Measurements from ENCODE around the gene NFIX. TPM values are rescaled to one million over a fixed set of nuclear protein-coding genes. Genes with fewer than 3 reads are reported as not detected.

The NFIX gene
- total and polyA plus RNA-seq, 9 of the 15 experiments (the other 6 are each of a cell fraction or from before 2014, with no cell fraction given), result 0.28 to 26.8 (median 5.4) TPM

DNA sequence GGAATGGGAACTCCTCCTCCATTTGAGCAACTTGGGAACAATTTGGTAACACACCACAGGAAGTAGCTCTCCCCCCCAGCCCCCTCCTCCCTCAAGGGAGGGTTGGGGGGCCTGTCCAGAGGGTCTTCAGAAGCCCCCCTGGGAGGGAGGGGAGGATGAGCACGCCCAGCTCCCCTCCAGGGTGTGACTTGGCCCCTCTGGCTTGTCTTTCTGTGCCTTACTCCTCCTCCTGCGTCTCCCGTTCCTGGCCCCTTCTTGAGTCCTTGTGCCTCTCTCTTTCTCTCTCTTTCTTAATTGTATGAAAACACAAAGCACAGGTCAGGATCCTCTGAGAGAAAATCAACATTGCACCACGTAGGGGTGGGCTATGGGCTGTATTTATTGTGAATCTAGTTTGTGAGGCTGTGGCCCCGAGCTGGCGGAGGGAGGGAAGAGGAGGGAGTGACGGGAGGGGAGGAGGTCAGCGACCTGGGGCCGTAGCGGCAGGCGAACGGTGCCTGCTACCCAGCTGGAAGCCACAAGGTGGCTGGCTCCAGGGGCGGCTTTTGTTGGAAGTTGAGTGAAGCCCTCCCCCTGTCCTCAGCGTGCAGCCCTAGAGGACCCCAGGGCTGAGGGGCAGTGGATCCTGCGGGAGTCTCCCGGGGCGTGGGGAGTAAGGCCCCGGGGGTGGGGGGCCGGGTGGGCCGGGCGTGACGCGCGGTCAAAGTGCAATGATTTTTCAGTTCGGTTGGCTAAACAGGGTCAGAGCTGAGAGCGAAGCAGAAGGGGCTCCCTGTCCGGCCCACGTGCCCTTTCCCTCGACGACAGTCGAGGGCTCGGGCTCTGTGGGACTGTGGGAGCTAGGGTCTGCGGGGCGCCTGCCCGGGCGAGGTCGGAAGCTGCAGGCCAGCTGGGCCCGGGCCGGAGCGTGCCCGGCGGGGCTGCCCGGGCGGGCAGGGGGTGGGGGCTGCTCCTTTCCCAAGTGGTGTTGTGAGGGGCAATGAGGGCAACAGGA lies 101.0 kb downstream of the NFIX start (continued):
- TF ChIP-seq, protein P1, sequence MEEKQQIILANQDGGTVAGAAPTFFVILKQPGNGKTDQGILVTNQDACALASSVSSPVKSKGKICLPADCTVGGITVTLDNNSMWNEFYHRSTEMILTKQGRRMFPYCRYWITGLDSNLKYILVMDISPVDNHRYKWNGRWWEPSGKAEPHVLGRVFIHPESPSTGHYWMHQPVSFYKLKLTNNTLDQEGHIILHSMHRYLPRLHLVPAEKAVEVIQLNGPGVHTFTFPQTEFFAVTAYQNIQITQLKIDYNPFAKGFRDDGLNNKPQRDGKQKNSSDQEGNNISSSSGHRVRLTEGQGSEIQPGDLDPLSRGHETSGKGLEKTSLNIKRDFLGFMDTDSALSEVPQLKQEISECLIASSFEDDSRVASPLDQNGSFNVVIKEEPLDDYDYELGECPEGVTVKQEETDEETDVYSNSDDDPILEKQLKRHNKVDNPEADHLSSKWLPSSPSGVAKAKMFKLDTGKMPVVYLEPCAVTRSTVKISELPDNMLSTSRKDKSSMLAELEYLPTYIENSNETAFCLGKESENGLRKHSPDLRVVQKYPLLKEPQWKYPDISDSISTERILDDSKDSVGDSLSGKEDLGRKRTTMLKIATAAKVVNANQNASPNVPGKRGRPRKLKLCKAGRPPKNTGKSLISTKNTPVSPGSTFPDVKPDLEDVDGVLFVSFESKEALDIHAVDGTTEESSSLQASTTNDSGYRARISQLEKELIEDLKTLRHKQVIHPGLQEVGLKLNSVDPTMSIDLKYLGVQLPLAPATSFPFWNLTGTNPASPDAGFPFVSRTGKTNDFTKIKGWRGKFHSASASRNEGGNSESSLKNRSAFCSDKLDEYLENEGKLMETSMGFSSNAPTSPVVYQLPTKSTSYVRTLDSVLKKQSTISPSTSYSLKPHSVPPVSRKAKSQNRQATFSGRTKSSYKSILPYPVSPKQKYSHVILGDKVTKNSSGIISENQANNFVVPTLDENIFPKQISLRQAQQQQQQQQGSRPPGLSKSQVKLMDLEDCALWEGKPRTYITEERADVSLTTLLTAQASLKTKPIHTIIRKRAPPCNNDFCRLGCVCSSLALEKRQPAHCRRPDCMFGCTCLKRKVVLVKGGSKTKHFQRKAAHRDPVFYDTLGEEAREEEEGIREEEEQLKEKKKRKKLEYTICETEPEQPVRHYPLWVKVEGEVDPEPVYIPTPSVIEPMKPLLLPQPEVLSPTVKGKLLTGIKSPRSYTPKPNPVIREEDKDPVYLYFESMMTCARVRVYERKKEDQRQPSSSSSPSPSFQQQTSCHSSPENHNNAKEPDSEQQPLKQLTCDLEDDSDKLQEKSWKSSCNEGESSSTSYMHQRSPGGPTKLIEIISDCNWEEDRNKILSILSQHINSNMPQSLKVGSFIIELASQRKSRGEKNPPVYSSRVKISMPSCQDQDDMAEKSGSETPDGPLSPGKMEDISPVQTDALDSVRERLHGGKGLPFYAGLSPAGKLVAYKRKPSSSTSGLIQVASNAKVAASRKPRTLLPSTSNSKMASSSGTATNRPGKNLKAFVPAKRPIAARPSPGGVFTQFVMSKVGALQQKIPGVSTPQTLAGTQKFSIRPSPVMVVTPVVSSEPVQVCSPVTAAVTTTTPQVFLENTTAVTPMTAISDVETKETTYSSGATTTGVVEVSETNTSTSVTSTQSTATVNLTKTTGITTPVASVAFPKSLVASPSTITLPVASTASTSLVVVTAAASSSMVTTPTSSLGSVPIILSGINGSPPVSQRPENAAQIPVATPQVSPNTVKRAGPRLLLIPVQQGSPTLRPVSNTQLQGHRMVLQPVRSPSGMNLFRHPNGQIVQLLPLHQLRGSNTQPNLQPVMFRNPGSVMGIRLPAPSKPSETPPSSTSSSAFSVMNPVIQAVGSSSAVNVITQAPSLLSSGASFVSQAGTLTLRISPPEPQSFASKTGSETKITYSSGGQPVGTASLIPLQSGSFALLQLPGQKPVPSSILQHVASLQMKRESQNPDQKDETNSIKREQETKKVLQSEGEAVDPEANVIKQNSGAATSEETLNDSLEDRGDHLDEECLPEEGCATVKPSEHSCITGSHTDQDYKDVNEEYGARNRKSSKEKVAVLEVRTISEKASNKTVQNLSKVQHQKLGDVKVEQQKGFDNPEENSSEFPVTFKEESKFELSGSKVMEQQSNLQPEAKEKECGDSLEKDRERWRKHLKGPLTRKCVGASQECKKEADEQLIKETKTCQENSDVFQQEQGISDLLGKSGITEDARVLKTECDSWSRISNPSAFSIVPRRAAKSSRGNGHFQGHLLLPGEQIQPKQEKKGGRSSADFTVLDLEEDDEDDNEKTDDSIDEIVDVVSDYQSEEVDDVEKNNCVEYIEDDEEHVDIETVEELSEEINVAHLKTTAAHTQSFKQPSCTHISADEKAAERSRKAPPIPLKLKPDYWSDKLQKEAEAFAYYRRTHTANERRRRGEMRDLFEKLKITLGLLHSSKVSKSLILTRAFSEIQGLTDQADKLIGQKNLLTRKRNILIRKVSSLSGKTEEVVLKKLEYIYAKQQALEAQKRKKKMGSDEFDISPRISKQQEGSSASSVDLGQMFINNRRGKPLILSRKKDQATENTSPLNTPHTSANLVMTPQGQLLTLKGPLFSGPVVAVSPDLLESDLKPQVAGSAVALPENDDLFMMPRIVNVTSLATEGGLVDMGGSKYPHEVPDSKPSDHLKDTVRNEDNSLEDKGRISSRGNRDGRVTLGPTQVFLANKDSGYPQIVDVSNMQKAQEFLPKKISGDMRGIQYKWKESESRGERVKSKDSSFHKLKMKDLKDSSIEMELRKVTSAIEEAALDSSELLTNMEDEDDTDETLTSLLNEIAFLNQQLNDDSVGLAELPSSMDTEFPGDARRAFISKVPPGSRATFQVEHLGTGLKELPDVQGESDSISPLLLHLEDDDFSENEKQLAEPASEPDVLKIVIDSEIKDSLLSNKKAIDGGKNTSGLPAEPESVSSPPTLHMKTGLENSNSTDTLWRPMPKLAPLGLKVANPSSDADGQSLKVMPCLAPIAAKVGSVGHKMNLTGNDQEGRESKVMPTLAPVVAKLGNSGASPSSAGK (IDR thresholded peaks at IDR 0.05), result peak; percentile 88
- TF ChIP-seq, protein P2, sequence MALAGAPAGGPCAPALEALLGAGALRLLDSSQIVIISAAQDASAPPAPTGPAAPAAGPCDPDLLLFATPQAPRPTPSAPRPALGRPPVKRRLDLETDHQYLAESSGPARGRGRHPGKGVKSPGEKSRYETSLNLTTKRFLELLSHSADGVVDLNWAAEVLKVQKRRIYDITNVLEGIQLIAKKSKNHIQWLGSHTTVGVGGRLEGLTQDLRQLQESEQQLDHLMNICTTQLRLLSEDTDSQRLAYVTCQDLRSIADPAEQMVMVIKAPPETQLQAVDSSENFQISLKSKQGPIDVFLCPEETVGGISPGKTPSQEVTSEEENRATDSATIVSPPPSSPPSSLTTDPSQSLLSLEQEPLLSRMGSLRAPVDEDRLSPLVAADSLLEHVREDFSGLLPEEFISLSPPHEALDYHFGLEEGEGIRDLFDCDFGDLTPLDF (CRISPR knock-in tag; IDR thresholded peaks at IDR 0.05), result no peak
- TF ChIP-seq ZKSCAN3 (CRISPR knock-in tag; IDR thresholded peaks at IDR 0.05) (no peak), KLF16 (IDR thresholded peaks at IDR 0.05) (no peak), TCF3 (CRISPR knock-in tag; IDR thresholded peaks at IDR 0.05) (no peak; the same call in 1 of the 2 replicates), STAT5A (IDR thresholded peaks at IDR 0.05; ENCODE audit: borderline replicate concordance, low read length) (no peak), ZNF507 (tag; conservative IDR thresholded peaks at IDR 0.05) (no peak), SIX5 (IDR thresholded peaks at IDR 0.05; ENCODE audit: borderline replicate concordance in 1 of 2, insufficient read depth in 1 of 2, low read depth in 1 of 2, low read length in 2 of 2) (no peak), FOXA3 (CRISPR knock-in tag; conservative IDR thresholded peaks at IDR 0.05 in 1 of 2, IDR thresholded peaks at IDR 0.05 in 1 of 2) (0 out of 4 replicates have a peak, but pooled peaks of 1 of the 2 experiments have one; percentile 7), STAT5B (CRISPR knock-in tag; IDR thresholded peaks at IDR 0.05) (no peak), MEIS2 (IDR thresholded peaks at IDR 0.05; ENCODE audit: partially characterized antibody) (no peak), IFI16 (CRISPR knock-in tag; IDR thresholded peaks at IDR 0.05) (no peak)
- TF ChIP-seq, protein P3, sequence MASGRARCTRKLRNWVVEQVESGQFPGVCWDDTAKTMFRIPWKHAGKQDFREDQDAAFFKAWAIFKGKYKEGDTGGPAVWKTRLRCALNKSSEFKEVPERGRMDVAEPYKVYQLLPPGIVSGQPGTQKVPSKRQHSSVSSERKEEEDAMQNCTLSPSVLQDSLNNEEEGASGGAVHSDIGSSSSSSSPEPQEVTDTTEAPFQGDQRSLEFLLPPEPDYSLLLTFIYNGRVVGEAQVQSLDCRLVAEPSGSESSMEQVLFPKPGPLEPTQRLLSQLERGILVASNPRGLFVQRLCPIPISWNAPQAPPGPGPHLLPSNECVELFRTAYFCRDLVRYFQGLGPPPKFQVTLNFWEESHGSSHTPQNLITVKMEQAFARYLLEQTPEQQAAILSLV (tag; IDR thresholded peaks at IDR 0.05), result no peak
